H1 (cell line): ENCODE results near the gene ZNF366.

ENCODE experiments used
- CBX5 ChIP-seq: fragments of 300-800, 300-1000 bp; sonication (generic); IDR thresholded peaks from 2 replicates; pipeline ENCODE4 v1.7.1; 2016; ENCODE audit warnings: antibody characterized with exemption, low read length, low read depth
- EP300 ChIP-seq, 2 experiments: IDR thresholded peaks; 1 replicate in 1 of 2; 2 replicates in 1 of 2; pipeline ENCODE4 v1.6.1; 2011 to 2012; ENCODE audit warnings: low read depth in 2 of 2, low read length in 2 of 2, mild to moderate bottlenecking in 2 of 2, borderline replicate concordance in 1 of 2, inconsistent platforms in 1 of 2, moderate library complexity in 1 of 2
- POLR2A ChIP-seq, 2 experiments: IDR thresholded peaks; 1 replicate in 1 of 2; 2 replicates in 1 of 2; pipeline ENCODE4 v1.6.1; 2011; ENCODE audit warnings: low read depth in 2 of 2, low read length in 2 of 2, mild to moderate bottlenecking in 2 of 2; ENCODE audit errors: control extremely low read depth in 1 of 2
- RAD21 ChIP-seq, 2 experiments: IDR thresholded peaks in 1 of 2; conservative IDR thresholded peaks in 1 of 2; 2 replicates each; pipeline ENCODE4 v1.6.1; 2011; ENCODE audit warnings: low read depth in 2 of 2, low read length in 2 of 2, improper control_type of control experiment in 1 of 2, inconsistent platforms in 1 of 2, mild to moderate bottlenecking in 1 of 2, moderate library complexity in 1 of 2
- RNF2 ChIP-seq: fragments of 200-900, 300-1000 bp; sonication (generic); IDR thresholded peaks from 2 replicates; pipeline ENCODE4 v1.7.1; 2016; ENCODE audit warnings: borderline replicate concordance, low read depth, mild to moderate bottlenecking, antibody characterized with exemption, low read length; ENCODE audit not compliant: poor library complexity, severe bottlenecking; ENCODE audit errors: missing control alignments
- TF ChIP-seq, protein P1 (sequence below), 3 experiments: IDR thresholded peaks; 1 replicate in 2 of 3; 2 replicates in 1 of 3; pipeline versions ENCODE4 v1.5.1 to v1.6.1; 2011; ENCODE audit warnings: low read length in 3 of 3, mild to moderate bottlenecking in 3 of 3, inconsistent platforms in 2 of 3, low read depth in 1 of 3, moderate library complexity in 1 of 3; ENCODE audit not compliant: insufficient read depth in 1 of 3; ENCODE audit errors: control extremely low read depth in 1 of 3

DNA sequence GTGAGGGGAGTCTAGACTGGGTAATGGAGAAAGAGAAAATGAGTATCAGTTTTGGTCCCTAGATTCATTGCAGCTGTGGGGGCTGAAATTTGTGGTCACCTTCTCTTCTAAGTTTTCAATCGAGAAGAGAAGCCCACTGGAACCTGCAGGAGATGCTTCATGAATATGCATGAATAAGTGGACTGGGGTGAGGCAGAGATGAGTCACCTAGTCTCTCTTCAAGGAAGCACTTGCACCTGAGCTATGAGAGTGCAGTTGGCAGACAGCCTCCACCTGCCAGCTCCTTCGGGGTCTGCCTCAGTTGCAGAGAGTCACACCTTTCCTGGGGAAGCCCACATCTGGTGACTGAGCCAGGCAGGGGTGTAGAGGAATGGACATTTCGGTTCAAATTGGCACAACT lies 69.1 kb downstream of the ZNF366 start:
- no peak for TF ChIP-seq RAD21 (IDR thresholded peaks at IDR 0.05 in 1 of 2, conservative IDR thresholded peaks at IDR 0.05 in 1 of 2; ENCODE audit: low read depth in 2 of 2, low read length in 2 of 2)
- TF ChIP-seq, protein P1, sequence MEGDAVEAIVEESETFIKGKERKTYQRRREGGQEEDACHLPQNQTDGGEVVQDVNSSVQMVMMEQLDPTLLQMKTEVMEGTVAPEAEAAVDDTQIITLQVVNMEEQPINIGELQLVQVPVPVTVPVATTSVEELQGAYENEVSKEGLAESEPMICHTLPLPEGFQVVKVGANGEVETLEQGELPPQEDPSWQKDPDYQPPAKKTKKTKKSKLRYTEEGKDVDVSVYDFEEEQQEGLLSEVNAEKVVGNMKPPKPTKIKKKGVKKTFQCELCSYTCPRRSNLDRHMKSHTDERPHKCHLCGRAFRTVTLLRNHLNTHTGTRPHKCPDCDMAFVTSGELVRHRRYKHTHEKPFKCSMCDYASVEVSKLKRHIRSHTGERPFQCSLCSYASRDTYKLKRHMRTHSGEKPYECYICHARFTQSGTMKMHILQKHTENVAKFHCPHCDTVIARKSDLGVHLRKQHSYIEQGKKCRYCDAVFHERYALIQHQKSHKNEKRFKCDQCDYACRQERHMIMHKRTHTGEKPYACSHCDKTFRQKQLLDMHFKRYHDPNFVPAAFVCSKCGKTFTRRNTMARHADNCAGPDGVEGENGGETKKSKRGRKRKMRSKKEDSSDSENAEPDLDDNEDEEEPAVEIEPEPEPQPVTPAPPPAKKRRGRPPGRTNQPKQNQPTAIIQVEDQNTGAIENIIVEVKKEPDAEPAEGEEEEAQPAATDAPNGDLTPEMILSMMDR (IDR thresholded peaks at IDR 0.05; ENCODE audit: control extremely low read depth in 1 of 3, insufficient read depth in 1 of 3, low read depth in 1 of 3, low read length in 3 of 3), result no peak
- TF ChIP-seq CBX5, result no peak
- no peak for TF ChIP-seq EP300 (IDR thresholded peaks at IDR 0.05; ENCODE audit: borderline replicate concordance in 1 of 2, low read depth in 2 of 2, low read length in 2 of 2)
- no peak for TF ChIP-seq RNF2
- no peak for TF ChIP-seq POLR2A (IDR thresholded peaks at IDR 0.05; ENCODE audit: control extremely low read depth in 1 of 2, low read depth in 2 of 2, low read length in 2 of 2)
